ENCODE results near the gene CDH26. TPM values are rescaled to one million over a fixed set of nuclear protein-coding genes. Genes with fewer than 3 reads are reported as not detected.

Gene CDH26
- total and polyA plus RNA-seq, 12 donors, result 0.34 to 2.4 (median 0.89) TPM

DNA sequence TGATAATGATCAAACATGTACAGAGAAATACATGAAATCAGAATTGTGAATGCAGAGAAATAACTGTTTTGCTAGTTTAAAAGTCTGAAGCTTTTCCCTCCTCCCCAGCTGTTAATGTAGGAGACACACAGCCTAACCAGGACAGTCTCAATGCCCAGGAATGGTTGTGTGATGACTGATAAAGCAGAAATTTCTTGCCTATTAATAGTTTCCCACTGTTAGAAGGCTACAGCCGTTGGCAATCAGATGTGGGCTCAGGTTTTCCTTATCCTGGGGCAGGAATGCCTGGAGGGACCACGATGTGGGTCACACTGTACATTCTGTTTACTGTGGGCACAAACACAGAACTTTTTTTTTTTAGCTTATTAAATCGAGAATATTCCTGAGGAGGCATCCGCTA, 20.0 kb upstream of the CDH26 start:
- TF ChIP-seq, protein P1, sequence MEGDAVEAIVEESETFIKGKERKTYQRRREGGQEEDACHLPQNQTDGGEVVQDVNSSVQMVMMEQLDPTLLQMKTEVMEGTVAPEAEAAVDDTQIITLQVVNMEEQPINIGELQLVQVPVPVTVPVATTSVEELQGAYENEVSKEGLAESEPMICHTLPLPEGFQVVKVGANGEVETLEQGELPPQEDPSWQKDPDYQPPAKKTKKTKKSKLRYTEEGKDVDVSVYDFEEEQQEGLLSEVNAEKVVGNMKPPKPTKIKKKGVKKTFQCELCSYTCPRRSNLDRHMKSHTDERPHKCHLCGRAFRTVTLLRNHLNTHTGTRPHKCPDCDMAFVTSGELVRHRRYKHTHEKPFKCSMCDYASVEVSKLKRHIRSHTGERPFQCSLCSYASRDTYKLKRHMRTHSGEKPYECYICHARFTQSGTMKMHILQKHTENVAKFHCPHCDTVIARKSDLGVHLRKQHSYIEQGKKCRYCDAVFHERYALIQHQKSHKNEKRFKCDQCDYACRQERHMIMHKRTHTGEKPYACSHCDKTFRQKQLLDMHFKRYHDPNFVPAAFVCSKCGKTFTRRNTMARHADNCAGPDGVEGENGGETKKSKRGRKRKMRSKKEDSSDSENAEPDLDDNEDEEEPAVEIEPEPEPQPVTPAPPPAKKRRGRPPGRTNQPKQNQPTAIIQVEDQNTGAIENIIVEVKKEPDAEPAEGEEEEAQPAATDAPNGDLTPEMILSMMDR (IDR thresholded peaks at IDR 0.05), result no peak
- H3K9me3 ChIP-seq, result no peaks in the 10 kb centered on the region
- H3K36me3 ChIP-seq, result peaks cover 0 to 18% (median 5%) of the 10 kb centered on the region in 9 donors
- intact Hi-C loops (cut with DNase I), result loop anchor here in 1 of 10 donors (10.0 kb wide), 1 partner anchor 153 kb away; no protein-coding TSS in a partner anchor
- H3K27me3 ChIP-seq, result no peaks in the 10 kb centered on the region
- peaks cover 9 to 73% (median 63%) of the 10 kb centered on the region in 9 donors for H3K4me1 ChIP-seq
- DNase-seq, result peak in 1 of 2 donors; percentile 7
- ATAC-seq, result no peak
- peak overlapping the region; percentile 8 to 100 (median 96) for H3K27ac ChIP-seq
- H3K4me3 ChIP-seq, result peak overlapping the region in 8 of 10 donors; percentile 1 to 86 (median 78)
- WGBS, 2 donors, result 39 to 51% methylated on average over 4 of the region's 4 CpGs

DNA sequence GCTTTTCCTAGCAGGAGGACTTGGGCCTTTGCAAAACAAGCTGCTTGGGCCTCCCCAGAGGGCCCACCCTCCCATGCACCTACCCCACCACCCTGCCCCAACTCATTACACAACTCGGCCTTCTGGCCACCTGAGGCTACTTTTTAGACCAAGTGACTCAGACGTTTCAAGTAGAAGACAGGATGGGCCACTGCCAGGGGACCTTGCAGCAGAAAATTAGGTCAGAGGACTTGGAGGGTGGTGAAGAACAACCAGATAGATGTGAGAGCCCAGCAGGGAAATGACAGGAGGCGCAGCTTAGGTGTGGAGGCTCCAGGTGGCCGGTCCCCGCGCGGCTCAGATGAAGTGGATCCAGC, 19.5 kb upstream of the CDH26 start:
- Histone ChIP-seq H3K36me3 (peaks cover 0 to 23% (median 9%) of the 10 kb centered on the region in 9 donors), H3K27me3 (no peaks in the 10 kb centered on the region), H3K4me1 (peaks cover 9 to 69% (median 60%) of the 10 kb centered on the region in 9 donors), H3K27ac (peak overlapping the region; percentile 8 to 100 (median 96)), H3K4me3 (peak overlapping the region in 8 of 10 donors; percentile 1 to 86 (median 78)), H3K9me3 (no peaks in the 10 kb centered on the region)
- ATAC-seq (peak in 3 of 8 donors; percentile 2 to 31 (median 6)), DNase-seq (peak; percentile 28 to 40)
- intact Hi-C loops (cut with DNase I), result loop anchor here in 1 of 10 donors (10.0 kb wide), 1 partner anchor 154 kb away; no protein-coding TSS in a partner anchor
- 71 to 72% methylated on average over 7 of the region's 7 CpGs for WGBS, 2 donors
- TF ChIP-seq, protein P1 (IDR thresholded peaks at IDR 0.05), result no peak

DNA sequence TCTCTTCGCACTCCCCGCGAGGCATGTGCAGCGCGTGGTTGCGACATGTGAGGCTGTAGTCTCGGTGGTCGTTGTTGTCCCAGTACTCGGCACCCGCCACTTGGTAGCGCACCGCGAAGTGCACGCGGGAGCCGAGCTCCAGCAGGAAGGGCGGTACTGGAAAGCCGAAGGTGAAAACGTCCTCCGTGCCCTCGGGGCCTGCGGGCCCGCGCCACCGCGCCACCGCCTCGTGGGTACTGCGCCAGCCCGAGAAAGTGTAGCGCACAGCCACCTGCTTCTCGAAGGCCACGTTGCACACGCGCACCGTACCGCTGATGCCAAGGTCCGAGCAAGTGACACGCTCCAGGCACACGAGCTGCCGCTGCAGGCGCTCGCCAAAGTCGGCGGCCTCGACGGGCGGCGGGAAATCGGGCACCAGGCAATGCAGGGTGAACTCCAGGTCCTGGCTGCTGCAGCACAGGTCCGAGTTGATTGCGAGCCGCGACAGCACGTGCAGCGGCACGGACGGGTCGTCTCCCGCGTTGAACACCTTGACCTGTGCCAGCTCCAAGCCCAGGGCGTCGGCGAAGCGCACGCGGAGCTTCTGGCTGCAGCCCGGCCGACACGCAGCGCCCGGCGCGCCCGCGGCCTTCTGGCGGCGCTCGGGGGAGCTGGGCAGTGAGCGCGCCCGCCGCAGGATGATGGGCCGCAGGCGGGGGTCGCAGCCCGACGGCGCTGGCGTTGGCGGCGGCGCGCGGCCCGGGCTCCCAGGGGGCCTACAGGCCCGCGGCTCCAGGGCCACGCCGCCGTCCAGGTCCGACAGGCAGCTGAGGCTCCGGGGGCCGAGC, 19.0 kb upstream of the CDH26 start:
- intact Hi-C loops (cut with DNase I), result loop anchor here in 1 of 10 donors (10.0 kb wide), 1 partner anchor 154 kb away; no protein-coding TSS in a partner anchor
- Histone ChIP-seq H3K4me3 (peak overlapping the region; percentile 58 to 86 (median 76)), H3K4me1 (peaks cover 9 to 64% (median 60%) of the 10 kb centered on the region in 9 donors), H3K9me3 (no peaks in the 10 kb centered on the region), H3K27ac (peak overlapping the region; percentile 82 to 100 (median 96)), H3K36me3 (peaks cover 0 to 29% (median 15%) of the 10 kb centered on the region in 9 donors), H3K27me3 (no peaks in the 10 kb centered on the region)
- WGBS, 2 donors, result 42 to 48% methylated on average over 86 to 104 of the region's 104 CpGs
- ATAC-seq (peak in 3 of 8 donors; percentile 11 to 54 (median 26)), DNase-seq (peak; percentile 7 to 30)
- TF ChIP-seq, protein P1 (IDR thresholded peaks at IDR 0.05), result no peak

DNA sequence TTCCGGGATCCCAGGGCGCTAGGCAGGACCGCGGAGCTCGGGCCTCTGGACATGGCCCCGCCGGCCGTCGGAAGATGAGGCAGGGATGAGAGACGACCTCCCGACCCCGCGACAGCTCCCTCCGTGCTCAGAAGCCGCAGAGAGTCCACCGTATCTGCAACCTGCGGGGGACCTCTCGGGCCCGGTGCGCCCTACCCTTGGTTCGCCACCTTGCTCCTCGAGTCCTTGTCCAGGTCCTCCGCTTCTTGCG, 18.4 kb upstream of the CDH26 start:
- peak in 1 of 2 donors; percentile 58 for DNase-seq
- no peaks in the 10 kb centered on the region for H3K9me3 ChIP-seq
- intact Hi-C loops (cut with DNase I), result loop anchor here in 4 of 10 donors (5.0 to 10.0 kb wide), 3 partner anchors 95 to 155 kb away; no protein-coding TSS in a partner anchor
- peaks cover 9 to 69% (median 60%) of the 10 kb centered on the region in 9 donors for H3K4me1 ChIP-seq
- peak overlapping the region; percentile 82 to 100 (median 96) for H3K27ac ChIP-seq
- peak in 6 of 8 donors; percentile 2 to 41 (median 23) for ATAC-seq
- TF ChIP-seq, protein P1 (IDR thresholded peaks at IDR 0.05), result no peak
- WGBS, 2 donors, result 0 to 2% methylated on average over 24 of the region's 24 CpGs
- no peaks in the 10 kb centered on the region for H3K27me3 ChIP-seq
- H3K36me3 ChIP-seq, result peaks cover 0 to 34% (median 20%) of the 10 kb centered on the region in 9 donors
- peak overlapping the region; percentile 58 to 86 (median 76) for H3K4me3 ChIP-seq
